HG03066 (cell line): ENCODE data around the gene RSBN1.
"Not testable (repeated sequence)": the region's sequence is repeated elsewhere in the genome, so short reads cannot be mapped to it uniquely, and the experiment has no call there.

Experiments used
- ATAC-seq: cut with Tn5 transposase; IDR thresholded peaks from one replicate; pipeline ENCODE4 v1.9.1; 2021; ENCODE audit warnings: low read depth; ENCODE audit not compliant: unreplicated experiment

RSBN1 gene

GRCh38 chr1:113783254-113784103 is 28.8 kb downstream of the RSBN1 start:
- ATAC-seq = peak; percentile 56

- no peak for ATAC-seq
Measured at GRCh38 chr1:113782406-113782805, 29.9 kb downstream of the RSBN1 start.

GRCh38 chr1:113780374-113781146 is 31.7 kb downstream of the RSBN1 start:
- peak; percentile 49 for ATAC-seq

GRCh38 chr1:113779542-113779941 is 32.7 kb downstream of the RSBN1 start:
- ATAC-seq = no peak

GRCh38 chr1:113777561-113777960 is 34.7 kb downstream of the RSBN1 start:
- no peak for ATAC-seq

- ATAC-seq = no peak
Measured at GRCh38 chr1:113770031-113770430, 42.2 kb downstream of the RSBN1 start.

GRCh38 chr1:113769601-113769970 is 42.7 kb downstream of the RSBN1 start:
- ATAC-seq = no peak

GRCh38 chr1:113768916-113769600 is 43.2 kb downstream of the RSBN1 start:
- ATAC-seq = no peak

GRCh38 chr1:113765306-113766230 is 46.7 kb downstream of the RSBN1 start:
- ATAC-seq = no peak

GRCh38 chr1:113763661-113764060 is 48.6 kb downstream of the RSBN1 start:
- no peak for ATAC-seq

GRCh38 chr1:113761937-113762336 is 50.3 kb downstream of the RSBN1 start:
- no peak for ATAC-seq

GRCh38 chr1:113760102-113761080 is 51.9 kb downstream of the RSBN1 start:
- no peak for ATAC-seq

- ATAC-seq = peak; percentile 85
Measured at GRCh38 chr1:113759333-113760101, 52.8 kb downstream of the RSBN1 start, which contains the start of gene PHTF1. Gene PHTF1, minus strand, starts transcription at chr1:113759486. Its CDS starts 783 bp downstream, at chr1:113758703.

GRCh38 chr1:113758631-113759332 is 53.5 kb downstream of the RSBN1 start:
- peak; percentile 50 for ATAC-seq

- ATAC-seq = no peak
Measured at GRCh38 chr1:113756461-113756860, 55.8 kb downstream of the RSBN1 start.

- ATAC-seq = not testable (repeated sequence)
Measured at GRCh38 chr1:113753333-113753732, 58.9 kb downstream of the RSBN1 start.

- no peak for ATAC-seq
Measured at GRCh38 chr1:113751516-113751915, 60.8 kb downstream of the RSBN1 start.
